NOMO-1 (cell line): Measurements from ENCODE around the gene PDZK1IP1.
"Not testable (repeated sequence)": the region's sequence is repeated elsewhere in the genome, so short reads cannot be mapped to it uniquely, and the experiment has no call there.

Experiments
- DNase-seq, 2 experiments: peaks; one replicate each; lab custom pipeline; 2025; ENCODE audit not compliant: unreplicated experiment in 2 of 2; lab: John Stamatoyannopoulos, UW

PDZK1IP1 gene

DNA sequence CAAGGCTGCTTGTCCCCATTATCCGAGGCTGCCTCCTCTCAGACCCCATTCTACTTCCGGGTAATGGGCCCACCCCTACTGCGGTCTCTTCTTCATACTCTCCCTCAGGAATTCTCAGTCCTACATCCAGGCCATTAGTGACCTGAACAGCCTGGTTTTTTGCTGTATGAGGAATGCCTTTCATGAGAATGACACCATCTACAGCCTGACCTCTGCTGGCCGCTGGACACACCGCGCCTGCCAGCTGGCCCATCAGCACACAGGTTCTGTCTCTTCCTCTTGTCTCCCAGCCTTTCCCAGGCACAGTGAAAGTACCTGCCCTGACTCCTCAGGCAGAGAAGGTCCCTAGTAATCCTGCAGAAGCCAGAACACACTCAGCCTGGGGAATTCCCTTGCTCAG is 46.2 kb downstream of the PDZK1IP1 start:
- DNase-seq, result not testable (repeated sequence)

- DNase-seq, result not testable (repeated sequence)
These were observed 49.5 kb downstream of the PDZK1IP1 start for GRCh38 chr1:47140358-47140757.

DNA sequence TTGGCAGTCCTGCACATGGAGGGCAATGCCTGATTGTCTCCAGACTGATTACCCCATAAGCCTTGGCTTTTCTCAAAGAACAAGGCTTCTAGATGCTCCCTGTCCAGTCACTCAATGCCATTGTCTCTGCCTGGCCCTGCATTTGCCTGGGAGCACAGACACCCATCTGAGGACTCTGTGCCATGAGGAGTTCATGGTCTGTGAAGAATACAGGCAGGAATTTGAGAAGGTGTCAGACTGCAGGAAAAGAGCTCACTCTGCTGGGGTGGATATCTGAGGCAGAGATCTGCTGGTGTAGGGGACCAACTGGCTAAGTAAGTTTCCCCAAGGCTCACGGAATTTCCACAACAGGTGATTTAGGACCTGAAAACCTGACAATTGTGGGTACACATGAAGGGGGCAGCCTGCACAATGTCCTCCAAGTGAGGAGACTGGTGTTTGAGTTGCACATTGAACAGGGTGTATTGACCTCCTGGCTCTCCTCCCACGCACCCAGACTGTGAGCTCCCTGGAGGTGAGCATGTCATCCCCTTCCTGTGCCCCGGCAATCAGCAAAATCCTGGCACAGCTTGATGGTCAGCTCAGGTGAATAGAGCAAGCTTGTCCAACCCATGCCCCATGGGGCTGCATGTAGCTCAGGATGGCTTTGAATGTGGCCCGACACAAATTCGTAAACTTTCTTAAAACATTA is 51.8 kb downstream of the PDZK1IP1 start:
- DNase-seq, result no peak

DNA sequence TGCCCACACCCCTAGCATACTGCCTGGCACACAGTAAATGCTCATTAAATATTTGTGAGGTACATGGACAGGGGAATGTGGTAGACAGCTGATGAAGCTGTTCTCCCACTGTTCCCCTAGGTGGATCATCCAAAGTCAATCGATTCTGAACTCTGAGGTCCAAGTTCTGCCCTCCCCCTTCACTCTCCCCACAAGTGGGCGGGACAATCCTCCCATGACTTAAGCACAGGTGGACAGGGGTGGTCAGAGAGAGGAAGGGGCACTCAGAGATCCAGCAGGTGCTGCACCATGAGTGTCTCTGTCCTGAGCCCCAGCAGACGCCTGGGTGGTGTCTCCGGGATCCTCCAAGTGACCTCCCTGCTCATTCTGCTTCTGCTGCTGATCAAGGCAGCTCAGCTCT is 52.6 kb downstream of the PDZK1IP1 start, which contains the start of gene CYP4A22:
Gene CYP4A22 (plus strand): TSS at position 244 of the 400 bp plus-strand sequence. CDS start 45 bp downstream, at position 289.
- no peak for DNase-seq
